Lower leg skin (tissue), 4 donors: ENCODE measurements around the gene NAV2. TPM values are rescaled to one million over a fixed set of nuclear protein-coding genes. Genes with fewer than 3 reads are reported as not detected.
"Not testable (repeated sequence)": the region's sequence is repeated elsewhere in the genome, so short reads cannot be mapped to it uniquely, and the experiment has no call there.

Experiments
- DNase-seq, 2 donors: peaks; one replicate each; pipeline ENCODE4 v3.0.0-alpha.2; 2019; ENCODE audit warnings: low spot score in 2 of 2
- H3K4me3 ChIP-seq: fragments of 200-600 bp; sonication (generic); 2 replicates; pipeline ENCODE4 v1.5.1; 2017; ENCODE audit warnings: mild to moderate bottlenecking, low read depth; ENCODE audit not compliant: poor library complexity, severe bottlenecking
- CTCF ChIP-seq, 3 donors: fragments of 450-650 bp; IDR thresholded peaks; one replicate each; pipeline ENCODE4 v1.5.1; 2016; ENCODE audit warnings: antibody characterized with exemption in 3 of 3, mild to moderate bottlenecking in 3 of 3, moderate library complexity in 2 of 3
- POLR2A ChIP-seq, 2 donors: fragments of 450-650 bp; IDR thresholded peaks; one replicate each; pipeline ENCODE4 v1.6.1; 2016 to 2017; ENCODE audit warnings: antibody characterized with exemption in 2 of 2, mild to moderate bottlenecking in 1 of 2, moderate library complexity in 1 of 2
- WGBS, 2 donors: methylation state at CpG; one replicate each; pipeline ENCODE4 v1.1.5; 2018; 5-methylcytosine and 5-hydroxymethylcytosine counted together
- intact Hi-C: fragments of 100-400 bp; cut with DNase I; formaldehyde crosslinking; loops from one replicate; pipeline ENCODE4 v1.15.0; 2023; ENCODE audit warnings: low total_unique reads
- total RNA-seq, 4 donors: library from RNA; depleted of rRNA; stranded (reverse); fragments of >200 nt; gene quantifications; one replicate each; pipeline ENCODE4 v1.1.0, GENCODE V29; 2016

The NAV2 gene
- total RNA-seq, 4 donors from 2014 or later: 5.8 to 30.7 (median 21.0) TPM

GRCh38 chr11:19923626-19924025 lies 211.0 kb downstream of the NAV2 start:
- intact Hi-C loops: no loop called here
- no peak for DNase-seq
- H3K4me3 ChIP-seq: no peak overlapping the region
- 91 to 98% methylated on average over 1 of the region's 1 CpG for WGBS, 2 donors
- TF ChIP-seq POLR2A (IDR thresholded peaks at IDR 0.05): no peak
- no peak for TF ChIP-seq CTCF (IDR thresholded peaks at IDR 0.05)

- H3K4me3 ChIP-seq: no peak overlapping the region
- intact Hi-C loops: no loop called here
- no peak for DNase-seq
- TF ChIP-seq POLR2A (IDR thresholded peaks at IDR 0.05) (no peak), CTCF (IDR thresholded peaks at IDR 0.05) (no peak)
- 87 to 94% methylated on average over 1 of the region's 1 CpG for WGBS, 2 donors
These were observed 211.7 kb downstream of the NAV2 start for GRCh38 chr11:19924311-19924710.

- intact Hi-C loops: no loop called here
- 0 to 70% methylated on average over 1 of the region's 1 CpG for WGBS, 2 donors
- no peak for DNase-seq
- H3K4me3 ChIP-seq: no peak overlapping the region
- TF ChIP-seq POLR2A (IDR thresholded peaks at IDR 0.05): no peak
- no peak for TF ChIP-seq CTCF (IDR thresholded peaks at IDR 0.05)
These were observed 212.1 kb downstream of the NAV2 start for GRCh38 chr11:19924716-19925115.

GRCh38 chr11:19927403-19927802 lies 214.8 kb downstream of the NAV2 start:
- 80 to 87% methylated on average over 2 of the region's 2 CpGs for WGBS, 2 donors
- intact Hi-C loops, H3K4me3 ChIP-seq, DNase-seq: not testable (repeated sequence)

GRCh38 chr11:19929147-19929546 lies 216.5 kb downstream of the NAV2 start:
- 89 to 90% methylated on average over 2 of the region's 2 CpGs for WGBS, 2 donors
- intact Hi-C loops: no loop called here

GRCh38 chr11:19929655-19930054 lies 217.0 kb downstream of the NAV2 start:
- no peak for DNase-seq
- TF ChIP-seq POLR2A (IDR thresholded peaks at IDR 0.05): no peak
- no peak for TF ChIP-seq CTCF (IDR thresholded peaks at IDR 0.05)
- 84 to 89% methylated on average over 2 of the region's 2 CpGs for WGBS, 2 donors
- intact Hi-C loops: no loop called here
- no peak overlapping the region for H3K4me3 ChIP-seq

More at GRCh38 chr11:19929147-19929546, 216.5 kb downstream of the NAV2 start:
- no peak overlapping the region for H3K4me3 ChIP-seq
- TF ChIP-seq POLR2A (IDR thresholded peaks at IDR 0.05): no peak
- no peak for TF ChIP-seq CTCF (IDR thresholded peaks at IDR 0.05)
- DNase-seq: no peak
